Large intestine (tissue), 12 donors: ENCODE measurements around the gene TMEFF1. TPM values are rescaled to one million over a fixed set of nuclear protein-coding genes. Genes with fewer than 3 reads are reported as not detected.

Experiments
- DNase-seq, 2 donors: peaks; one replicate each; pipeline versions ENCODE4 v3.0.0 to v3.0.0-alpha.2; 2013
- H3K27ac ChIP-seq: one replicate; pipeline ENCODE4 v1.5.1; 2013; ENCODE audit warnings: low read length
- H3K27me3 ChIP-seq: 2 replicates; pipeline ENCODE4 v1.6.1; 2013; ENCODE audit warnings: low read length; ENCODE audit not compliant: control insufficient read depth, insufficient read depth
- H3K36me3 ChIP-seq: 2 replicates; pipeline ENCODE4 v1.6.1; 2013; ENCODE audit warnings: low read length; ENCODE audit not compliant: control insufficient read depth, insufficient read depth
- H3K4me1 ChIP-seq: one replicate; pipeline ENCODE4 v1.6.1; 2013; ENCODE audit warnings: low read length; ENCODE audit not compliant: control insufficient read depth, insufficient read depth
- H3K4me3 ChIP-seq: one replicate; pipeline ENCODE4 v1.5.1; 2013; ENCODE audit warnings: low read length
- H3K9me3 ChIP-seq: one replicate; pipeline ENCODE4 v1.6.1; 2013; ENCODE audit warnings: mild to moderate bottlenecking, low read depth, low read length, moderate library complexity; ENCODE audit not compliant: control insufficient read depth
- WGBS: methylation state at CpG from one replicate; pipeline ENCODE4 v1.1.5; 2013; ENCODE audit warnings: low lambda C conversion rate; ENCODE audit not compliant: insufficient coverage; 5-methylcytosine and 5-hydroxymethylcytosine counted together
- long read RNA-seq, 11 donors: transcript quantifications; one replicate each; lab custom pipeline, GENCODE V29; 2026
- polyA plus RNA-seq: library from polyadenylated mRNA; unstranded; fragments of 120-200 nt; gene quantifications from one replicate; pipeline ENCODE4 v1.2.1, GENCODE V29; 2013

The TMEFF1 gene
- polyA plus RNA-seq, result 2.4 TPM
- long read RNA-seq, donor 1, partial matches to known transcripts, result 0 of 2 reads
- long read RNA-seq, donor 1, other reads (novel, unspliced or antisense), result 0 of 2 reads
- long read RNA-seq, donor 2, partial matches to known transcripts, result 0 of 4 reads
- long read RNA-seq, donor 2, other reads (novel, unspliced or antisense), result 0 of 4 reads
- long read RNA-seq, donor 3, result 0 reads
- long read RNA-seq, donor 4, result 0 reads
- long read RNA-seq, donor 5, transcript TMEFF1-201 (10 exons, 2,611 nt), result major isoform, 6 of 6 reads
- long read RNA-seq, donor 5, partial matches to known transcripts, result 0 of 6 reads
- long read RNA-seq, donor 5, other reads (novel, unspliced or antisense), result 0 of 6 reads
- long read RNA-seq, donor 6, partial matches to known transcripts, result 0 of 1 reads
- long read RNA-seq, donor 6, other reads (novel, unspliced or antisense), result 0 of 1 reads
- long read RNA-seq, donor 7, result 0 reads
- long read RNA-seq, donor 8, partial matches to known transcripts, result 0 of 1 reads
- long read RNA-seq, donor 8, other reads (novel, unspliced or antisense), result 0 of 1 reads
- long read RNA-seq, donor 9, partial matches to known transcripts, result 0 of 2 reads
- long read RNA-seq, donor 9, other reads (novel, unspliced or antisense), result 0 of 2 reads
- long read RNA-seq, donor 10, partial matches to known transcripts, result 0 of 1 reads
- long read RNA-seq, donor 10, other reads (novel, unspliced or antisense), result 0 of 1 reads
- long read RNA-seq, donor 11, result 0 reads

- no peak within 1 kb of the TSS for H3K27ac ChIP-seq
- H3K36me3 ChIP-seq, result no peaks in the 10 kb centered on the region
- peak; percentile 33 to 41 for DNase-seq
- H3K9me3 ChIP-seq, result no peaks in the 10 kb centered on the region
- H3K4me3 ChIP-seq, result peak within 1 kb of the TSS; percentile 48
- H3K4me1 ChIP-seq, result peaks cover 3% of the 10 kb centered on the region
- peaks cover 29% of the 10 kb centered on the region for H3K27me3 ChIP-seq
- WGBS, result no CpG with 5 or more reads among the region's 54 CpGs
Observed at GRCh38 chr9:100472788-100473275, at the start of gene TMEFF1. Gene TMEFF1, plus strand, starts transcription at chr9:100473149. Its CDS starts 396 bp downstream, at chr9:100473545.

GRCh38 chr9:100425758-100426157 lies 47.2 kb upstream of the TMEFF1 start:
- peaks cover 7% of the 10 kb centered on the region for H3K4me1 ChIP-seq
- peak overlapping the region; percentile 63 for H3K27ac ChIP-seq
- H3K9me3 ChIP-seq, result no peaks in the 10 kb centered on the region
- no CpG with 5 or more reads among the region's 1 CpG for WGBS
- no peak overlapping the region for H3K4me3 ChIP-seq
- DNase-seq, result no peak
- no peaks in the 10 kb centered on the region for H3K27me3 ChIP-seq
- no peaks in the 10 kb centered on the region for H3K36me3 ChIP-seq

GRCh38 chr9:100426189-100426529 lies 46.8 kb upstream of the TMEFF1 start:
- peaks cover 7% of the 10 kb centered on the region for H3K4me1 ChIP-seq
- H3K4me3 ChIP-seq, result peak overlapping the region; percentile 50
- DNase-seq, result no peak
- no peaks in the 10 kb centered on the region for H3K27me3 ChIP-seq
- no peaks in the 10 kb centered on the region for H3K9me3 ChIP-seq
- WGBS, result 52% methylated on average over 2 of the region's 7 CpGs
- H3K27ac ChIP-seq, result peak overlapping the region; percentile 63
- H3K36me3 ChIP-seq, result no peaks in the 10 kb centered on the region

GRCh38 chr9:100426530-100427365 lies 46.2 kb upstream of the TMEFF1 start, which contains the start of gene MSANTD3:
Gene MSANTD3, plus strand, starts transcription at chr9:100427143. Its CDS starts 14,796 bp downstream, at chr9:100441939.
- peak; percentile 50 to 80 for DNase-seq
- H3K27me3 ChIP-seq, result no peaks in the 10 kb centered on the region
- H3K4me3 ChIP-seq, result peak within 1 kb of the TSS; percentile 70
- H3K27ac ChIP-seq, result peak within 1 kb of the TSS; percentile 69
- WGBS, result 0% methylated on average over 4 of the region's 80 CpGs
- H3K4me1 ChIP-seq, result peaks cover 7% of the 10 kb centered on the region
- no peaks in the 10 kb centered on the region for H3K36me3 ChIP-seq
- no peaks in the 10 kb centered on the region for H3K9me3 ChIP-seq

GRCh38 chr9:100427366-100428263 lies 45.3 kb upstream of the TMEFF1 start:
- H3K4me1 ChIP-seq, result peaks cover 7% of the 10 kb centered on the region
- H3K4me3 ChIP-seq, result peak overlapping the region; percentile 70
- H3K9me3 ChIP-seq, result no peaks in the 10 kb centered on the region
- H3K27me3 ChIP-seq, result no peaks in the 10 kb centered on the region
- no peaks in the 10 kb centered on the region for H3K36me3 ChIP-seq
- H3K27ac ChIP-seq, result peak overlapping the region; percentile 69
- WGBS, result 72% methylated on average over 2 of the region's 65 CpGs
- DNase-seq, result peak; percentile 29 to 65

GRCh38 chr9:100428871-100429654 lies 43.9 kb upstream of the TMEFF1 start:
- WGBS, result 68% methylated on average over 4 of the region's 9 CpGs
- peaks cover 7% of the 10 kb centered on the region for H3K4me1 ChIP-seq

GRCh38 chr9:100430286-100430940 lies 42.5 kb upstream of the TMEFF1 start:
- H3K27ac ChIP-seq, result no peak overlapping the region
- peaks cover 7% of the 10 kb centered on the region for H3K4me1 ChIP-seq
- H3K27me3 ChIP-seq, result no peaks in the 10 kb centered on the region
- H3K4me3 ChIP-seq, result no peak overlapping the region
- H3K9me3 ChIP-seq, result no peaks in the 10 kb centered on the region
- no peak for DNase-seq
- no CpG with 5 or more reads among the region's 5 CpGs for WGBS
- no peaks in the 10 kb centered on the region for H3K36me3 ChIP-seq

More at GRCh38 chr9:100428871-100429654, 43.9 kb upstream of the TMEFF1 start:
- no peaks in the 10 kb centered on the region for H3K27me3 ChIP-seq
- peak; percentile 26 to 38 for DNase-seq
- H3K36me3 ChIP-seq, result no peaks in the 10 kb centered on the region
- H3K9me3 ChIP-seq, result no peaks in the 10 kb centered on the region
- no peak overlapping the region for H3K27ac ChIP-seq
- no peak overlapping the region for H3K4me3 ChIP-seq

GRCh38 chr9:100431886-100432285 lies 41.1 kb upstream of the TMEFF1 start:
- no peaks in the 10 kb centered on the region for H3K27me3 ChIP-seq
- H3K27ac ChIP-seq, result no peak overlapping the region
- no peaks in the 10 kb centered on the region for H3K36me3 ChIP-seq
- H3K4me3 ChIP-seq, result no peak overlapping the region
- DNase-seq, result no peak
- WGBS, result 100% methylated on average over 2 of the region's 5 CpGs
- H3K4me1 ChIP-seq, result peaks cover 7% of the 10 kb centered on the region
- no peaks in the 10 kb centered on the region for H3K9me3 ChIP-seq
